Right ventricle myocardium inferior (tissue), 1 donor: ENCODE measurements around the gene CTAGE9. TPM values are rescaled to one million over a fixed set of nuclear protein-coding genes. Genes with fewer than 3 reads are reported as not detected.
"Not testable (repeated sequence)": the region's sequence is repeated elsewhere in the genome, so short reads cannot be mapped to it uniquely, and the experiment has no call there.

Experiments used
- ATAC-seq: fragments of 200-7000 bp; cut with Tn5 transposase; one replicate; pipeline ENCODE4 v1.9.1; 2020; ENCODE audit warnings: mild to moderate bottlenecking, moderate library complexity
- DNase-seq: peaks from one replicate; pipeline ENCODE4 v3.0.0; 2021; ENCODE audit errors: missing footprints
- intact Hi-C: fragments of 100-400 bp; cut with DNase I; formaldehyde crosslinking; loops from one replicate; pipeline ENCODE4 v1.11.0; 2022
- total RNA-seq: library from RNA; stranded (reverse); fragmentation: NEBNext Ultra II Directional; extraction: Animal tissue kit (Norgen Biotek cat#: 25700); gene quantifications from one replicate; pipeline ENCODE4 v1.2.1, GENCODE V29; 2021
- donor health status: DM: no; HTN: yes; CAD: no; lungs with severe emphysema.

The CTAGE9 gene
- total RNA-seq, 1 donor from 2014 or later: not detected

DNA sequence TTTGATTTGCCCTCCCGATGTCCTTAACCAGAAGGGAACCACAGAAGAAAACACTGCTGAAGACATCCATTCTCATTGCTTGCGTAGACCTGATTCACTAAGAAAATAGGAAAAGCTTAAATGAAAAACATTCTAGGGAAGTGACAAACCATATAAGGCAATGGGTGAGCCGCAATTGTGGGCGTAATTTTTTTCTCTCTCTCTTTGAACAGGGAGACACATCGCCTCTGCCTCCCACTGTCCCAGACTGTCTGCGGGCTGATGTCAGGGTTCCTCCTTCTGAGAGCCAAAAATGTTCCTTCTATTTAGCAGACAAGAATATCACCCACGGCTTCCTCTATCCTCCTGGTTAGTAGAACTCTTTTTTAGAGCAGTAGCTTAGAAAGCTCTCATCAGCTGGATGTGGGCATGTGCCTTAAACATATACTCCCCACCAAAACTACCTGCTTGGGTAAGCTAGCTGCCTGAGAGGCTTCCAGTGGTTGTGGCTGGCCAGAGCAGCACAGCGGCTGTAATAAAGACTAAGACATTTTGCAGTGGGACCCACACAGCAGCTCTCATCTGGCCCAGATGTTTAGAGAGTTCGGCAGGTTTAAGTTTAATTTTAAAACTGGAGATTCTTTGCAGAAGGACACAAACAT is 22.7 kb upstream of the CTAGE9 start:
- DNase-seq: no peak
- ATAC-seq: no peak
- intact Hi-C loops: no loop called here

DNA sequence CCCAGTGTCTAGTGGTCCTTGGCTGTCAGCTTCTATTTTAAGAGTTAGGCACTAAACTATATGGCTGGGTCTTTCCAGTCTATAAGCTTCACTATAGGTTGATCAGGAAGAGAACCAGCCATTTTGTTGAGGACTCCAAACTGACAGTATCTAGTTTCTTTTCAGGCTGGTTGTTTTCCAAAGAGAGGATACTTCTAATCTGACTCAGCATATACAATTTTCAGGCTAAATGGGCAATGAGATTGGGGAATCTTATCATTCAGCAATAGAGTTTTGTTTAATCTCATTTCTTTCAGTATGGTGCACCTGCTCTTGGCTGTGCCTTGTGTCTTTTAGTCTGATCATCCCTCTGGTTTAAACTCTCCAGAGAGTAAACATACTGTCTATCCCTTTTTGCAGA is 20.4 kb upstream of the CTAGE9 start:
- no peak for DNase-seq
- ATAC-seq: no peak
- intact Hi-C loops: no loop called here

DNA sequence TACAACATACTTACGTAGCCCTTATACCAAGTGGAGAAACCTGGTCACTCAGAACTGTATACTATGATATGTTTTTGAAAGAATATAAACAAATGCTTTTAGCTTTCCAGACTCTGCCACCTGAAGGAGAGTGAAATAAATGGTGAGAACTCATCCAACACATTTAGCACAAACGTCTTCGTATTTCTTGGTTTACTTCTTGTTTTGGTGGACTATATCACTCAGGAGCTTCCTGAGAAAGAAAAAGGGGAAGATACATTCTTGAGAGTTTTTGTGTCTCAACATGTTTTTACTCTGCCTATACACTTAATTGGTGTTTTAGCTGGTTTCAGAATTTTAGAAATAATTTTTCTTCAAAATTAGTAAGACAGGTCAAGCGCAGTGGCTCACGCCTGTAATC is 19.4 kb upstream of the CTAGE9 start:
- ATAC-seq (no peak), DNase-seq (no peak)
- intact Hi-C loops: no loop called here

DNA sequence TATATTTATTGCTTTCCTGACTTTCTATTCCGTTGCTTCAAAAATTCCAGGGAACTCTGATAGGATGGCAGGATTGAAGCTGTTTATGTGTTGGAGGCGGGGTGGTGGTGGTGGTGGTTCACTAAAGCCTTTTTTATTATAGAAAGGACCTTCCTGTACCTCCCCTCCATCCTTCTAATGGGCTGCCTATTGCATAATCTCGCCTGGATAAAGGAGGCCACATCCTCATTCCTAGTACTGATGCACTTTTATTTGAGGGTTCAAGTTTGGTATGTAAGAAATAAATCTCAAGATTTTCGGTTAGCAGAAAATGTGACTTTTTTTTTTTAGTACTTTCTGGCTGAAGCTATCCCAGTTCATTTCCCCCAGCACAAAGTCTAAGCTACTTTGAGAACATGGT is 18.7 kb upstream of the CTAGE9 start:
- intact Hi-C loops: no loop called here

DNA sequence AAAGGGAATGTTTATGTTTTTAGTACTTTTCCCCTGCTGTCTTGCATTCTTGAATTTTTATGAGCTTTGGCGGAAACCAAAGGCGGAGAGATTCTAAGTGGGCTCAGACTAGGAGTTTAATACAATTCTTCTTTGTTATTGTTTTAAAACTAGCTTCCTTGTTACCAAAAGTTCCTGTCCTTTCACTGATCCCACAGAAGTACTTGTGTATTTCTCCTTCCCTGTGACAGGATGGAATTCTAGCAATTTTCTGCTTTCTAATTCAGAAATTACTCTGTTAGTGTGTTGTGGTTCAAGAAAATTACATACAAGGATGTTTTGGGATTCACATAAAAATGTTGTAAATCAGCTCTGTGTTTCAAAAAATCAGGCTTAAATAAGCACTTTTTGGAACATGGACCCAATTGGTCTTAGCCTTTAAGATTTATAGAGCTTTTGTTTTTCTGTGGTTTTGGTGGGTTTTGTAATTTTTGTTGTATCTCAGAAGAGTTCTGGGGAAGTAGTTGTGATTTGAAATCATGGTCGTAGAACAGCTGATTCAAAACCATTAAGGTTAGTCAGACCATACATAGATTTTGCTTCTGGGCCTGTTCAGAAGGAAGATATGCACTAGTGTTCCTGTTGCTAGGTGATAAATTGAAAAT is 17.6 kb upstream of the CTAGE9 start:
- ATAC-seq: no peak
- DNase-seq: no peak
- intact Hi-C loops: no loop called here

More for the DNA sequence above, 18.7 kb upstream of the CTAGE9 start:
- no peak for DNase-seq
- ATAC-seq: no peak

DNA sequence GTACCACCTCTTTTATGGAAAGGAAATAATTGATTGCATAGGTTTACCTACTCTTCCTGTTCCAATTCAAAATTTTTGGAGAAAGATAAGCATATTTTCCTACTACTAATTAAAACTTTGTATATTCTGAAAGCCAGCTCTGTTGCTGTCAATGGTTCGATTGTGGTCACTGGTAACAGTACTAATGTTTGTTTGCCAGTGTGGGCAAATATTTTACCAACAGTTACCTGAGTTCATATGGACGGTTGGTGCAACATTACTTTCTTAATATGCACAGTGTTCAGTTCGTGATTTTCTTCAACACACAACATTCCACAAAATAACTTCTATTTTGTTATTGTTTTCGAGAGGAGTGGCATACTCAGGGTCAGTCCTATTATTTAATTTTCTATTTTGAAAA is 17.1 kb upstream of the CTAGE9 start:
- DNase-seq (no peak), ATAC-seq (no peak)
- intact Hi-C loops: no loop called here

DNA sequence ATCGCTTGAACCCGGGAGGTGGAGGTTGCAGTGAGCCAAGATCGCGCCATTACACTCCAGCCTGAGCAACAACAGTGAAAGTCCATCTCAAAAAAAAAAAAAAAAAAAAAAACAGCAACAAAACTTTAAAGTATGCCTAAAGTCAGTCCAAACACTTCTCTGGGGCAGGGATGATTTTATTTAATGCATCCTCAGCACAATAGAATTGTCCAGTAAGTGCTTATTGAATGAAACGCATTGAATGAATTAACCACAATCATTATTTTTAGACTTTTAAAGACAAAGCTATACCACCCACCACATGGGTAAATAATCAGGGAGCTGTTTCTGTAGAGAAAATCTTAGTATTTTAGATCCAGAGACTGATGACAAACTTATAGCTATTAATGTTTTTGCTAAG is 16.6 kb upstream of the CTAGE9 start:
- intact Hi-C loops: no loop called here
- ATAC-seq: no peak

DNA sequence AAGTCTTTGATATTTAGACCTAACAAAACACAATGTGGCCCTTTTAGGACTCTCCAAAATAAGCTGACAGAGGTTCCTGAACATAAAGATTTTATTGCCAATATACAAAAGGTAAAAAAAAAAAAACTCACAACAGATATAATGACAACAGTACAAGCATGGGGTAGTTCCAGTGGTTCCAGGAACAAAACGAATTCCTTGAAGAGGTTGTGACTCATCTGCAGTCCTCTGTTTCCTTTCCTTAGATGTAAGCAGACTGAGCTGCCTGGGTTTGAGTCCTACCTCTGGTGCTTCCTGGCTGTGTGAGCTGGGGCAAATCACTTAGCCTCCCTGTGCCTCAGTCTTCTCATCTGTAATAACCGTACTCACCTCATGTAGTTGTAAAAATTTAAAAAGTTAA is 13.3 kb upstream of the CTAGE9 start:
- ATAC-seq: no peak
- intact Hi-C loops: no loop called here

More for the DNA sequence above, 16.6 kb upstream of the CTAGE9 start:
- DNase-seq: peak; percentile 34

DNA sequence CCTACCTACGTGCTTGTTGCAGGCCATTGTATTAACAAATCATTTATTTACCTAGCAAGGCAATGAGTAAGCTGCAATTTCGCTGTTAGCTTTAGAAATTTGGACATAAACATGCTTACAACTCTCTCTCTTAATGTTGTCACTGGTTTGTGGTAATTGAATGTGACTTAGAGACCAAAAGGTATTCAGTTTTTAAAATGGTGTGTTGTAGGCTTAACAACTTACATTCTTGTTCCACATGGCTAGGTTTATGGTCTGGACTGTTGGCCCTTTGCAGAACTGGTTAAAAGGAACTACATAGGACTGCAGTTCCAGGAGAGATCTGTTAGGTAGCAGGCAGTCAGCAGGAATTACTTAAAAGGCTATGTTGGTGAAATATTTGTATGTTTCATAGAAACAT is 10.3 kb upstream of the CTAGE9 start:
- intact Hi-C loops: no loop called here
- DNase-seq (no peak), ATAC-seq (no peak)

More for the DNA sequence above, 13.3 kb upstream of the CTAGE9 start:
- DNase-seq: no peak

DNA sequence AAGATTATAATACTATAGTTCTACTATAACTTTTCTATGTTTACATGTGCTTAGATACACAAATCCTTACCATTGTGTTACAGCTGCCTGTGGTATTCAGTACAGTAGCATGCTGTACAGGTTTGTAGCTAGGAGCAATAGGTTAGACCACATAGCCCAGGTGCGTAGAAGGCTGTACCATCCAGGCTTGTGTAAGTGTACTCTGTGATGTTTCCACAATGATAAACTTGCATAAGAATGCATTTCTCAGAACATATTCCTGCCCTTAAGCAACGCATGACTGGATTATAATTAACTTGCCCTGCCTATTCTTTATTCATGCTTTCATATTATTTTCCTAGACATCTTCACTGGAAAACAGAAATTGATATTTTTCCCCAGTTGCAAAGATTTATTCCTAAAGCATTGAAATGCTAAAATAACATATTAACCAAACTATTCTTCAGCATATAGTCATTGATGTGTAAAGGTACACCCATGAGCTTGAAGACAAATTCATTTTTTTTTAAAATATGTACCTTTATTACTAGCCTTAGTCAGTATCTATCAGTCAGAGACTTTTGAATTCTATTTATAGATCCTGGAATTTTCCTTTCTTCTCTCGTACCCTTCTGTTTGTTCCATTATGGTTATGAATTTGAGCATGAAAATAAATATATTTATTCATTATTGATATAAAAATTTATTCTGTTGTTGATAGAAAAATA is 7.2 kb upstream of the CTAGE9 start:
- intact Hi-C loops: no loop called here
- ATAC-seq (no peak), DNase-seq (no peak)

DNA sequence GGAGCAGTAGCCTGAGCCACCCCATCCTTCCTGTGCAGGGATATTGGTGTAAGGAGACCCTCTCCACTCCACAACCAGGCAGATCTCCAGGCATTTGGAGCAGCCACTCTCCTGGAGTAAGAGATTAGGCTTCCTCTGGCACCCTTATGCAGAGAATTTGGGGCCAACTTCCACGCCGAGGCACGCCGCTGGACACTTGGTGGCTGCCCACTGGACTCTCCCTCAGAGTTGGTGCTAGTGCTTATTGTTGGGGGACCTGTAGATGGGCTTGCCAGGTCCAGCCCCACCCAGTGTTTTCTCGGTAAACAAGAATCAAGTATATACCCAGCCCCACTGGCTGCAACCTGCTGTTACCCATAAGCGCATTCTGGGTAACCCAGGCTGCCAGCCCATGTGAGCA is 4.8 kb upstream of the CTAGE9 start:
- intact Hi-C loops, DNase-seq: not testable (repeated sequence)
- ATAC-seq: peak; percentile 13

DNA sequence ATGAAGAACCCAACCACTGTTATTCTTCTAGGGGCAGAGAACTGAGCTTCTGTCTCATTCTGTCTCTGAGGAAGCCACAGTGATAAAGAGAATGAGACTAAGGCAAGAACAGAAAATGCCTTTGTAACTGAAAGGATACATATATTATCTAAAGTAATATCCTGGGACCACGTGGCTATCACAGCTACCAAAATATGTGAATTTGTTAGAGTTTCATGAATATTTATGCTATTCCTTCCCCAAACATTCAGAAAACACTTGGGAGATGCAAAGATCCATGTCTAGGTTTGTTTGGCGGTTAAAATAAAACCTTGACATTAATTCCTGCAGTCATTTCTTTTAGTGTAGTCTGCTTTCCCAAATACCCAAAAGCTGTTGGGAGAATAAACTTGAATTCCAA is 6.9 kb downstream of the CTAGE9 start:
- ATAC-seq, intact Hi-C loops, DNase-seq: not testable (repeated sequence)

DNA sequence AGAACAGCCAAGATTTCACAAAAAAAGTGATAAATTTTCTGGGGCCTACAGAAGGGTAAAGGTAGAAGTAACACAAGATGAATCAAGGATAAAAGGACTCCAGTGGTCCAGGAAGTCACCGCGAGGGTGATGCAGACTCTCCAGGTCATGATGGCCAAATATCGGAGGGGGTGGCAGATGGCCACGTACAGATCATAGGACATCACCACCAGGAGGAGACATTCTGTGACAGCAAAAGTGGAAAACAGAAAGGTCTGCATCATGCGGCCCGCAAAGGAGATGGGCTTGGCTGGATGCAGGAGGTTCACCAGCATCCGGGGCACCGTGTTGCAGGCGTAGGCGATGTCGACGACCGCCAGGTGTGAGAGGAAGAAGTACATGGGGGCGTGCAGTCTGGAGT is 10.0 kb downstream of the CTAGE9 start:
- ATAC-seq, intact Hi-C loops, DNase-seq: not testable (repeated sequence)

DNA sequence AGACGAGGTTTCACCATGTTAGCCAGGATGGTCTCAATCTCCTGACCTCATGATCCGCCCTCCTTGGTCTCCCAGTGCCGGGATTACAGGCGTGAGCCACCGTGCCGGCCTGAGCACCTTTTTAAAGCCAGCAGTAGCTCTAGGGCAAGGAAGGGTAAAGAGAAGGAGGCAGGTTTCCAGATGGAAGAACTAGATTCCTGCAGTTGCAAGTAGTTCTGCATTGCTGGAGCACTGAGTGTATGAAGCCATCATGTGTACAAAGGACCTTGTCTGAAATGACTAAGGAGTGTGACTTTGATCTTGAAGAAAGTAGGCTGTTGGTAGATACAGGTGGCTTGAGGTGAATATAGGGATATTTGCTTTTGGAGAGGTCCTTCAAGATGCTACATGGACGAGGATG is 13.9 kb downstream of the CTAGE9 start:
- intact Hi-C loops: loop anchor here (10.0 kb wide), 1 partner anchor 108 kb away; the partner anchor contains the start of gene ENPP1
- DNase-seq (no peak), ATAC-seq (no peak)

DNA sequence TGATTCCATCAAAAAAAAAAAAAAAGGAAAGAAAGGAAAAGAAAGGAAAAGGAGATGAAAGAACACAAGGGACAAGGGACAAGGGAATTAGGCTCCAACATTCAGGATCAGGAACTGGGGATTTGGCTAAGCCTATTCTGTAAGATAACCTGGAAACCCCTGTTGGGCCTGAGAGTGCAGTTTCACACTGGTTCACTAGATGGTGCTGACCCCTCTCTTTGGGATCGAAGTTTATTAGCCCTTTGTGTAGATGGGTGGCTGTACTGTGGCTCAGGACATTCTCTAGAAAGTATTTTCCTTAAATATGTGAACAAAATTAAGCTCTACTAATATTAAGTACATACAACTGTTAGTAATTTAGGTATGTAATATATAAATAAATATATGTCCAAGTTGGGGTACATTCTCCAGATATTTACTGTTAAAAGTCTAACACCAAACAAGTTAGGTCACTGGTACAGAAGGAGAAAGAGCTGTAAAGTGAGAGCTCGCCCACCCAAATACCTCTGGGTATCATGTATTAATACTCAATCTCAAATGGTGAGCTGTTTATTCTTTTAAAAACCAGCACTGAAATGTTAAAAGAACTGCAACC is 15.9 kb downstream of the CTAGE9 start:
- ATAC-seq (peak; percentile 75), DNase-seq (no peak)
- intact Hi-C loops: loop anchor here (5.0 to 10.0 kb wide), 2 partner anchors 110 to 217 kb away; partner anchors contain the start of gene ENPP1

DNA sequence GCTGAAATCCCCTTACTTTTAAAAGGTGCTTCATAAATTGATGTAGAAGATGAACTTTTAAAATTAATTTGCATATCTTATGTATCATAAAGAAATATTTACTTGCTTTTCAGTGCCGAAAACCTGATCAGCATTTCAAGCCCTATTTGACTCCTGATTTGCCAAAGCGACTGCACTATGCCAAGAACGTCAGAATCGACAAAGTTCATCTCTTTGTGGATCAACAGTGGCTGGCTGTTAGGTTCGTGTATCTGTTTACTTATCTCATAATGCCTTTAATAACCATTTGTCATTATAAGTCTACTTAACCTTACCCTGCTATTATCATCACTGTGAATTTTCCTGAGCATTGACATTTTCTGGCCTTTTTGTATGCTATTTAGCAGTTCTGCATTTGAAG is 17.4 kb downstream of the CTAGE9 start:
- intact Hi-C loops: loop anchor here (5.0 to 10.0 kb wide), 2 partner anchors 111 to 219 kb away; partner anchors contain the start of gene ENPP1
- ATAC-seq (no peak), DNase-seq (no peak)

DNA sequence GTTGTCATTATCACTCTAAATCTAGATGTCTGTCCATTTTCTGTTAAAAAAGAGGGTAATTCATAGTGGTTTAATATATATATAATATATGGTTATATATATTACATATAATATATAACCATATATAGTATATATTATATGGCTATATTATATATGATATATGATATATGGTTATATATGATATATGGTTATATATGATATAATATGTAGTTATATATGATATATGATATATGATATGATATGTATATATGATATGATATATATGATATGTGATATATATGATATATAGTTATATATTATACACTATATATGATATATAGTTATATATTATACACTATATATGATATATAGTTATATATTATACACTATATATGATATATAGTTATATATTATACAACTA is 18.2 kb downstream of the CTAGE9 start:
- intact Hi-C loops: loop anchor here (5.0 to 10.0 kb wide), 2 partner anchors 112 to 220 kb away; partner anchors contain the start of gene ENPP1
- ATAC-seq (no peak), DNase-seq (no peak)

DNA sequence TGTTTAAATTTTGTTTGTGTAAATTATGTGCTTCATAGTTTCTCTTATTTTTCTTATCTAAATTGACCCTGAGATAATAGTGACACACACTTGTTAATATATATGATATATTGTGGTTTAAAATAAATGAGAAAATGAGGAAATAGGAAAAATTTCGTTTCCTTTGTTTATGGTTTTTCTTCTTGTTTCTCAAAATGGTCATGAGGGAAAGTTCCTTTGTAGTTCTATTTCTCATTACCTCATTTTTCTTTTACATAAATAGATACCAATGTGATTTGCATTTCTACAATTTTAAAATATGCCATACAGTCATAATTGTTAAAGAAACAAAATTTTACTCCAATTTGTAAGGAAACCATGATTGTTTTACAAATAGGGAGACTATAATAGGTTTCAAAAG is 18.8 kb downstream of the CTAGE9 start:
- intact Hi-C loops: loop anchor here (5.0 to 10.0 kb wide), 2 partner anchors 113 to 220 kb away; partner anchors contain the start of gene ENPP1
- DNase-seq (no peak), ATAC-seq (no peak)

DNA sequence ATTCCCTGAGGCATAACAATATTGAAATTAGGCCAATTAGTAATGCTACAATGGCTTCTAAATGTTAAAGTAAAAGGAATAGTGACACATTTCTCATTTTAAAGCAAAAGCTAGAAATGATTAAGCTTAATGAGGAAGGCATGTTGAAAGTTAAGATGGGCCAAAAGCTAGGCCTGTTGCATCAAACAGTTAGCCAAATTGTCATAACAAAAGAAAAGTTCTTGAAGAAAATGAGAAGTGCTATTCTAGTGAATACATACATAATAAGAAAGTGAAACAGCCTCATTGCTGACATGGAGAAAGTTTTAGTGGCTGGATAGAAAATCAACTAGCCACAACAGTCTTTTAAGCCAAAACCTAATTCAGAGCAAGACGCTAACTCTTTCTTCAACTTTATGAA is 22.5 kb downstream of the CTAGE9 start:
- no peak for DNase-seq
- ATAC-seq: no peak
- intact Hi-C loops: no loop called here
